GM18499 (cell line): Measurements from ENCODE around the gene ETV3.
"Not testable (repeated sequence)": the region's sequence is repeated elsewhere in the genome, so short reads cannot be mapped to it uniquely, and the experiment has no call there.

ENCODE experiments used
- ATAC-seq: cut with Tn5 transposase; IDR thresholded peaks from one replicate; pipeline ENCODE4 v1.9.1; 2021; ENCODE audit warnings: moderate number of reproducible peaks; ENCODE audit not compliant: insufficient read depth, unreplicated experiment

ETV3 gene

GRCh38 chr1:157115429-157115838 is 22.8 kb downstream of the ETV3 start:
- no peak for ATAC-seq

- ATAC-seq, result no peak
Measured at GRCh38 chr1:157114183-157115121, 23.7 kb downstream of the ETV3 start.

- ATAC-seq, result no peak
Measured at GRCh38 chr1:157113631-157114030, 24.6 kb downstream of the ETV3 start.

- no peak for ATAC-seq
Measured at GRCh38 chr1:157113106-157113505, 25.1 kb downstream of the ETV3 start.

GRCh38 chr1:157112186-157112867 is 25.9 kb downstream of the ETV3 start:
- ATAC-seq, result no peak

GRCh38 chr1:157111396-157112165 is 26.6 kb downstream of the ETV3 start:
- ATAC-seq, result no peak

GRCh38 chr1:157110686-157111085 is 27.5 kb downstream of the ETV3 start:
- no peak for ATAC-seq

- ATAC-seq, result no peak
Measured at GRCh38 chr1:157110003-157110402, 28.2 kb downstream of the ETV3 start.

- no peak for ATAC-seq
Measured at GRCh38 chr1:157108448-157108847, 29.7 kb downstream of the ETV3 start.

GRCh38 chr1:157107702-157108101 is 30.5 kb downstream of the ETV3 start:
- no peak for ATAC-seq

GRCh38 chr1:157106813-157107189 is 31.4 kb downstream of the ETV3 start:
- no peak for ATAC-seq

GRCh38 chr1:157105988-157106812 is 32.0 kb downstream of the ETV3 start:
- ATAC-seq, result peak; percentile 77

GRCh38 chr1:157105298-157105987 is 32.8 kb downstream of the ETV3 start:
- ATAC-seq, result no peak

- no peak for ATAC-seq
Measured at GRCh38 chr1:157104598-157105293, 33.4 kb downstream of the ETV3 start.

- no peak for ATAC-seq
Measured at GRCh38 chr1:157103268-157103667, 34.9 kb downstream of the ETV3 start.

GRCh38 chr1:157101149-157101548 is 37.0 kb downstream of the ETV3 start:
- no peak for ATAC-seq

GRCh38 chr1:157099633-157100009 is 38.6 kb downstream of the ETV3 start, which contains the start of gene ETV3L:
Gene ETV3L, minus strand, starts transcription at chr1:157099808. Its CDS starts 285 bp downstream, at chr1:157099523.
- ATAC-seq, result no peak

GRCh38 chr1:157098987-157099632 is 39.1 kb downstream of the ETV3 start:
- not testable (repeated sequence) for ATAC-seq
